Gastroesophageal sphincter (tissue), 4 donors: ENCODE data around the gene LSAMP. TPM values are rescaled to one million over a fixed set of nuclear protein-coding genes. Genes with fewer than 3 reads are reported as not detected.

Source experiments
- ATAC-seq: fragments of 150-250 bp; one replicate; pipeline ENCODE4 v1.9.1; 2016; ENCODE audit warnings: mild to moderate bottlenecking, moderate library complexity
- H3K27ac ChIP-seq, 4 donors: fragments of 200-600 bp; sonication (generic) in 3 of 4; 1 replicate in 3 of 4; 2 replicates in 1 of 4; pipeline ENCODE4 v1.5.1; 2016 to 2019
- H3K27me3 ChIP-seq: fragments of 200-600 bp; sonication (generic); one replicate; pipeline ENCODE4 v1.5.1; 2019
- H3K36me3 ChIP-seq, 2 donors: fragments of 200-600 bp; sonication (generic); one replicate each; pipeline ENCODE4 v1.5.1; 2019; ENCODE audit warnings: control low read depth in 1 of 2
- H3K4me1 ChIP-seq, 3 donors: fragments of 200-600 bp; sonication (generic); 1 replicate in 2 of 3; 2 replicates in 1 of 3; pipeline ENCODE4 v1.5.1; 2016 to 2019; ENCODE audit warnings: control low read depth in 2 of 3
- H3K4me3 ChIP-seq, 2 donors: fragments of 200-600 bp; sonication (generic); one replicate each; pipeline ENCODE4 v1.5.1; 2019; ENCODE audit warnings: mild to moderate bottlenecking in 1 of 2, moderate library complexity in 1 of 2
- H3K9me3 ChIP-seq, 3 donors: fragments of 200-600 bp; sonication (generic); one replicate each; pipeline ENCODE4 v1.5.1; 2017 to 2019; ENCODE audit warnings: control low read depth in 2 of 3
- CTCF ChIP-seq, 4 experiments: fragments of 200-600 bp in 2 of 4; fragments of 450-650 bp in 2 of 4; sonication (generic) in 1 of 4; IDR thresholded peaks; one replicate each; pipeline ENCODE4 v1.5.1; 2017 to 2019; ENCODE audit warnings: antibody characterized with exemption in 4 of 4, mild to moderate bottlenecking in 2 of 4, moderate library complexity in 2 of 4
- EP300 ChIP-seq: sonication (generic); formaldehyde crosslinking; IDR thresholded peaks from one replicate; pipeline ENCODE4 v1.6.1; 2017; ENCODE audit warnings: antibody characterized with exemption, mild to moderate bottlenecking
- POLR2A ChIP-seq, 2 donors: fragments of 450-650 bp; IDR thresholded peaks; one replicate each; pipeline ENCODE4 v1.6.1; 2017; ENCODE audit warnings: antibody characterized with exemption in 2 of 2, mild to moderate bottlenecking in 2 of 2, moderate library complexity in 1 of 2
- POLR2AphosphoS5 ChIP-seq: sonication (generic); formaldehyde crosslinking; IDR thresholded peaks from one replicate; pipeline ENCODE4 v1.6.1; 2017; ENCODE audit warnings: antibody characterized with exemption
- WGBS, 2 donors: methylation state at CpG; one replicate each; pipeline ENCODE4 v1.1.5; 2018; ENCODE audit warnings: low coverage in 1 of 2; 5-methylcytosine and 5-hydroxymethylcytosine counted together
- total RNA-seq, 4 donors: library from RNA; depleted of rRNA; stranded (reverse); fragments of >200 nt; gene quantifications; one replicate each; pipeline ENCODE4 v1.1.0, GENCODE V29; 2016

LSAMP gene
- total RNA-seq, 4 donors from 2014 or later = 1.5 to 9.3 (median 3.6) TPM

DNA sequence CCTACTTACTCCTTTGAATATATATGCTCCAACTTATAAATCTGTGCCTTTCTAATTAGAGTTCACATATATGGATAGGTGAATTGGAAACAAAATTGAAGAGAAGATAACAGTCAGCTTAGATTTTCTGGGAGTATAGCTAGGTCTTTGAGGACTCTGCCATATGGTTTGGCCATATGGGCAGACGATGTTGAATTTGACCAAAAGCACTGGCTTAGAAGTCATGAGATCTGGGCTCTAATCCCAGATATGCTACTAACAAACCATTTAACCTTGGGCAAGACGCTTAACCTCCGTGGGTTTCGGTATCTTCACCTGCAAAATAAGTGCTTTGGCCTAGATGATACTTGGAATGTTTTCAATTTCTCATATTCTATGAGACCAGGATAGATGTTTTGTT, 154.1 kb downstream of the LSAMP start:
- Histone ChIP-seq H3K36me3 (no peaks in the 10 kb centered on the region), H3K4me1 (no peaks in the 10 kb centered on the region), H3K27ac (no peak overlapping the region), H3K27me3 (no peaks in the 10 kb centered on the region), H3K4me3 (no peak overlapping the region), H3K9me3 (no peaks in the 10 kb centered on the region)
- ATAC-seq = no peak
- 83 to 92% methylated on average over 2 to 4 of the region's 4 CpGs for WGBS, 2 donors
- no peak for TF ChIP-seq CTCF (IDR thresholded peaks at IDR 0.05)
- TF ChIP-seq EP300 = no peak
- TF ChIP-seq POLR2A (IDR thresholded peaks at IDR 0.05) = no peak
- TF ChIP-seq POLR2AphosphoS5 = no peak

GRCh38 chr3:116288485-116288884, 156.8 kb downstream of the LSAMP start:
- Histone ChIP-seq H3K4me3 (no peak overlapping the region), H3K27me3 (no peaks in the 10 kb centered on the region), H3K27ac (no peak overlapping the region), H3K36me3 (no peaks in the 10 kb centered on the region), H3K4me1 (no peaks in the 10 kb centered on the region), H3K9me3 (no peaks in the 10 kb centered on the region)
- ATAC-seq = no peak
- TF ChIP-seq POLR2A (IDR thresholded peaks at IDR 0.05) (no peak), CTCF (IDR thresholded peaks at IDR 0.05) (no peak), POLR2AphosphoS5 (no peak), EP300 (no peak)
- WGBS, 2 donors = 50 to 53% methylated on average over 4 of the region's 4 CpGs

- Histone ChIP-seq H3K4me3 (no peak overlapping the region), H3K27ac (no peak overlapping the region), H3K36me3 (no peaks in the 10 kb centered on the region), H3K4me1 (no peaks in the 10 kb centered on the region), H3K27me3 (no peaks in the 10 kb centered on the region), H3K9me3 (no peaks in the 10 kb centered on the region)
- ATAC-seq = no peak
- WGBS, 2 donors = 100% methylated on average over 1 of the region's 1 CpG; no CpG with 5 or more reads in 1 of the 2 donors
- TF ChIP-seq EP300 (no peak), POLR2AphosphoS5 (no peak), POLR2A (IDR thresholded peaks at IDR 0.05) (no peak), CTCF (IDR thresholded peaks at IDR 0.05) (no peak)
These were observed 159.4 kb downstream of the LSAMP start for GRCh38 chr3:116285781-116286421.

DNA sequence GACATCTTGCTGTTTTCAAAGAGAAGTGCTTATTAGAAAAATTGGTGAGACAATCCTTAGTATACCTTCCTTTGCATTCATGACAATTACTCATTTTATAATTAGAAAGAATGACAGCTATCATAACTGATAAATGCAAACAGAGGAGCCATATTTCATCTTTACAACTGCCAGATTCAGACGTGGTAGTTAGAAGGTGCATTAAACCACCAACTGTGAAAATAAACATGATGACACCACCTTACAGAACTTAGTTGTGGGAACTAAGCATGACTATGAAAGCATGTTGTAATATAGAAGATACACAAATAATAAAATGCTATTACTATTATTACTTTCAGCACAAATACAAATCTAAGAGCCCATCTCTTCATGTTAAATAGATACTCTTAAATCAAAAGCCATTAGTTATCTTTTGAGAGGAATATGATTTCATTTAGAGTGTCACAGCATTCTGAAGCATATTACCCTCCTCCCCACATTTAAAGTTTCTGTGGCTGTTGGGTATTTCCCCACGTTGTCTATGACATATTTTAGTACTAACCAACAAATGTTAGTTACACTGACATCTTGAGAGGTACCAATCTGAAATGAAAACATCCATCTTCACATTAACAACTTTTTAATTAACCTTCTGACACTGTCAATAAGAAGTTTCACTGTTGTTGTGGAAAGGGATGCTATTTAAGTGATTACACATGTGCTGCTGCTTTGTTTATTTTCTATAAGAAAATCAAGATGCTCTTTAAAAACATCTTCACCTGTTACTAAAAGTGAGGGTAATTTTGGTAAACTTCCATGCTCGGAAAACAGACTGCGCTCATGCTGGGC, 163.8 kb downstream of the LSAMP start:
- 67 to 74% methylated on average over 4 of the region's 4 CpGs for WGBS, 2 donors
- H3K36me3 ChIP-seq = no peaks in the 10 kb centered on the region

More for the DNA sequence above, 163.8 kb downstream of the LSAMP start:
- no peak overlapping the region for H3K27ac ChIP-seq
- H3K4me3 ChIP-seq = no peak overlapping the region
- ATAC-seq = no peak
- no peaks in the 10 kb centered on the region for H3K4me1 ChIP-seq
- no peak for TF ChIP-seq POLR2AphosphoS5
- TF ChIP-seq EP300 = no peak
- no peak for TF ChIP-seq POLR2A (IDR thresholded peaks at IDR 0.05)
- no peak for TF ChIP-seq CTCF (IDR thresholded peaks at IDR 0.05)
- H3K27me3 ChIP-seq = no peaks in the 10 kb centered on the region
- H3K9me3 ChIP-seq = no peaks in the 10 kb centered on the region
